GM12892 (cell line): ENCODE measurements around the gene PPDPF.

Experiments
- POLR2A ChIP-seq: IDR thresholded peaks from 2 replicates; pipeline ENCODE4 v1.6.1; 2011; ENCODE audit warnings: low read depth, low read length, control low read depth
- POLR2AphosphoS5 ChIP-seq: IDR thresholded peaks from 2 replicates; pipeline ENCODE4 v1.6.1; 2011; ENCODE audit warnings: low read depth, low read length, control low read depth
- TAF1 ChIP-seq: IDR thresholded peaks from 2 replicates; pipeline ENCODE4 v1.6.1; 2011; ENCODE audit warnings: low read depth, mild to moderate bottlenecking, control low read depth, low read length, borderline replicate concordance

DNA sequence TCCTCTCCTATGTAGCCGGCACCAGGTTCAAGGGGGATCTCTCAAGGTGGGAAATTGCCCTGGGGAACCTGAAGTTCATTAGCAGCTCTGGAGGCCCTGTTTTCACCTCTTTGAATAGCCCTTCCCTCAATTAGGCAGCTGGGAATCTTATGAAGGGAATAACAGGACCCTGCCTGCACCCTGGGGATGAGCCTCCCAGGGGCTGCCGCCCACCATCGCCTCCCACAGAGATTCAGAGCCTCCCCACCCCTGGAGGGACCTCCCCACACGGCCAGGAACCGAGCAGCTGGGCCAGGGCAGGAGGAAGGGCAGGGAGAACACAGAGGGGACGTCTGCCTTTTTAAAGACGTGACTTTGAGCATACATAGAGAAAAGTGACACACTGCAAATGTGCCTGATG, 17.0 kb upstream of the PPDPF start:
- no peak for TF ChIP-seq POLR2AphosphoS5
- TF ChIP-seq POLR2A, result no peak
- TF ChIP-seq TAF1, result no peak
